ENCODE measurements around the gene EXOC1L.

Gene EXOC1L, protein sequence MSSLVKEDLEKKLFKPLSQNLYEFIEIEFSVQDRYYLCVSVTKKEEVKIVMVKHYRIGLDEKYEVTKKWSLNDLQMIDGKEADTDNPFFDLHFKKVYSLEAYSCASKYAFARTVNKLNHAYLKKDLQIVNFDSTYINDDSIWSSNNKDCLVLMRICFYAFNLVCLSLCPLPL

GRCh38 chr4:55819634-55820033 lies at the start of gene EXOC1L:
Gene EXOC1L (plus strand): TSS chr4:55819790. CDS start chr4:55820027, 237 bp downstream.
- DNase-seq, result no peak

GRCh38 chr4:55770662-55771061 lies 48.9 kb upstream of the EXOC1L start:
- no peak for DNase-seq

DNA sequence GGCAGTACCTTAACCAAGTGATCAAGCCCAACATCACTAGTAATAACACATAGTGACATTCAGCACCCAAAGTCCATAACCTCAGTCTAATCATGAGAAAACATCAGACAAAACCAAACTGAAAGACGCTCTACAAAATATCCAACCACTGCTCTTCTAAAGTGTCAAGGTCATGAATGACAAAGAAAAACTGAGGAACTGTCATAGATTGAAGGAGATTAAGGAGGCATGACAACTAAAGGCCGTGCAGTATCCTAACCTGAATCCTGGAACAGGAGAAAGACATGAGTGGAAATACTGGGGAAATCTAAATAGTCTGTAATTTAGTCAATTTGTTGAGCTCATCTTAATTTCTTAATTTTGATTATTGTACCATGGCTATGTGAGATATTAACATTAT lies 38.2 kb upstream of the EXOC1L start:
- no peak for DNase-seq

- no peak for DNase-seq
Measured at GRCh38 chr4:55781812-55782211, 37.8 kb upstream of the EXOC1L start.

GRCh38 chr4:55783584-55783983 lies 36.0 kb upstream of the EXOC1L start:
- no peak for DNase-seq

DNA sequence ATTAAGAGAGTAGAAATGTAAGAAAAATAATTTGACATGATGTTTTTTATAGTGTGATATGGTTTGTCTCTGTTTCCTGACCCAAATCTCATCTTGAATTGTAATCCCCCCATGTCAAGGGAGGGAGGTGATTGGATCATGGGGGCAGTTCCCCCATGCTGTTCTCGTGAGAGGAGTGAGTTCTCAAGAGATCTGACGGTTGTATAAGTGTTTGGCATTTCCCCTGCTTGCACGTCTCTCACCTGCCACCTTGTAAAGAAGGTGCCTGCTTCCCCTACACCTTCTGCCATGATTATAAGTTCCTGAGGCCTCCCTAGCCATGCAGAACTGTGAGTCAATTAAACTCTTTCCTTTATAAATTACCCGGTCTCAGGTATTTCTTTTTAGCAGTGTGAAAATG lies 34.8 kb upstream of the EXOC1L start:
- DNase-seq, result no peak

- DNase-seq, result no peak
Measured at GRCh38 chr4:55791666-55792065, 27.9 kb upstream of the EXOC1L start.

GRCh38 chr4:55793479-55793878 lies 26.1 kb upstream of the EXOC1L start:
- DNase-seq, result no peak

- no peak for DNase-seq
Measured at GRCh38 chr4:55794053-55794452, 25.5 kb upstream of the EXOC1L start.

GRCh38 chr4:55795341-55795740 lies 24.2 kb upstream of the EXOC1L start:
- DNase-seq, result no peak

GRCh38 chr4:55801498-55801897 lies 18.1 kb upstream of the EXOC1L start:
- DNase-seq, result no peak

GRCh38 chr4:55807556-55807955 lies 12.0 kb upstream of the EXOC1L start:
- DNase-seq, result no peak

DNA sequence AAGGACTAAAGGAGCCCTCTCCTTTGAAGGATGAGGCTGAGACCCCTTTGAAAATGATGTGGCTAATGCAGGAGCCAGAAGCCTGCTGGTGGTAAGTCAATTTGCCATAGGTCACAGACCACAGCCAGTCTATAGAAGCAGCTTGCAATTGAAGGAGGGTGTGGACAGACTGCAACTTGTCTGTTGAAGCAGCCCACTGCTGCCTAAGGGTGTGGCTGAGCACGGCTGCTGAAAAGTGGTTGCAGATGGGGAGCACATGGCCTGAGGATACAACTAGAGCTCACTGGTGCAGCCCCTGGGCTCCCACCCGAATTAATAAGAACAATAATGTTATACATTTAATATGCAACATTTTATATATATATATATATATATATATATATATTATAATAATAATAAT lies 11.4 kb upstream of the EXOC1L start:
- no peak for DNase-seq

GRCh38 chr4:55808632-55809031 lies 11.0 kb upstream of the EXOC1L start:
- no peak for DNase-seq

DNA sequence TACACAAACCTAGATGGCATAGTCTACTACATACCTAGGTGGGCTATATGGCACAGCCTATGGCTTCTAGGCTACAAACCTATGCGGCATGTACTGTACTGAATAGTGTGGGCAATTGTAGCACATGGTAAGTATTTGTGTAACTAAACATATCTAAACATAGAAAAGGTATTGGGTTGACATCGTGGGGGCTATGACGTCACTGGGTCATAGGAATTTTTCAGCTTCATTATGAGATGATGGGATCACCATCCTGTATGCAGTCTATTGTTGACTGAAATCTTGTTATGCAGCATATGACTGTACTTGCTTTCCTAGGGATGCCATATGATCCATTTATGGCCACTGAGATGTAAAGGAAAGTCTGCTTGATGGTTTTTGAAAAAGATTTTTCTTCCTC lies 1.9 kb upstream of the EXOC1L start:
- DNase-seq, result no peak

- no peak for DNase-seq
Measured at GRCh38 chr4:55820279-55820678, 689 bp downstream of the EXOC1L start.

- DNase-seq, result no peak
Measured at GRCh38 chr4:55822329-55822728, 2.7 kb downstream of the EXOC1L start.

GRCh38 chr4:55824865-55825264 lies 5.3 kb downstream of the EXOC1L start:
- DNase-seq, result no peak

GRCh38 chr4:55826986-55827385 lies 7.4 kb downstream of the EXOC1L start:
- DNase-seq, result no peak

GRCh38 chr4:55827582-55827981 lies 8.0 kb downstream of the EXOC1L start:
- no peak for DNase-seq

GRCh38 chr4:55830048-55830447 lies 10.5 kb downstream of the EXOC1L start:
- no peak for DNase-seq

- DNase-seq, result no peak
Measured at GRCh38 chr4:55830716-55831115, 11.1 kb downstream of the EXOC1L start.

DNA sequence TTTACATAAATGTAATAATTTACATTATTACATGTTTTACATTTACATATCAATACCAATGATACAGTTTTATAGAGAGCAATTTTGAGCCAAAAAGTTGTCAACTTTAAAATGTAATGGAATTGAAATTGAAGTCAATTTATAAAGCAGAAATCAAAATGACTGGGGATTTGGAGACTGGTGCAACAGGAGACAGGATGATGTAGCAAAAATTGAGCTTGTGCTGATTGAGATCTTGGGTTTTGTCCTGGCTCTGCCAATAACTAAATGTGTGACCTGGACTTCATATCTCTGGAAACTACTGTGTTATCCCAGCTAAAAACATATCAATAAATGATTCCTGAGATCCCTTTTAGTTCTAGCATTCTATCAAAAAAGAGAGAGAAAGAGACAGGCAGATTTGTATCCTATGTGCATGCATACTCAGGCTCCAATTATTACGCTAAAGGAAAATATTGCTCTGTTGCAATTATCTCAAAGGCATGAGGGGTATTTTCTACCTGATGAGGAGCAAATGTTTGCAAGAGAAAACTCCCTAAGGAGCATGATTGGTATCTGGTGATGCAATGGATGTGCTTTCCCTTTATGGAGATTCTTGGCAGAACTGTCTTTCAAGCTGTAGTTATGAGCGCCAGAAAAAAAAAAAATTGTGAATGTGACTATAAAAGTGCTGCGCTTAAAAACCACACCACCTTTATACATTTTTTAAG lies 14.7 kb downstream of the EXOC1L start:
- DNase-seq, result no peak

DNA sequence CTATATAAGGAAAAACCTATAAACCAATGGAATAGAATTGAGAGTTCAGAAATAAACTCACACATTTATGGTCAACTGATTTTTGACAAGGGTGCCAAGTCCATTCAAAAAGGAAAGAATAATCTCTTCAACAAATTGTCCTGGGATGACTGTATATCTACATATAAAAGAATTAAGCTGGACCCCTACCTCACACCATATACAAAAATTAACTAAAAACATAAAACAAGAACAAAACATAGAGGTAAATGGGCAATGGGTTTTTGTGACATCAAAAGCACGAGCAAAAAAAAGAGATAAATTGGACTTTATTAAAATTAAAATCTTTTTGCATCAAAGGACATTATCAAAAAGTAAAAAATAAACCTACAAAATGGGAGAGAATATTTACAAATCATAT lies 18.3 kb downstream of the EXOC1L start:
- DNase-seq, result no peak

GRCh38 chr4:55838356-55838755 lies 18.8 kb downstream of the EXOC1L start:
- no peak for DNase-seq
